ENCODE measurements around the gene MRPL22. TPM values are rescaled to one million over a fixed set of nuclear protein-coding genes. Genes with fewer than 3 reads are reported as not detected.

Gene MRPL22
- total RNA-seq = 10 to 100 TPM; 12.5 to 14.7 TPM
- polyA plus RNA-seq = 10 to 100 TPM; 27.1 to 57.3 TPM

- H3K36me3 ChIP-seq (ENCODE audit: control insufficient read depth in 4 of 4, insufficient read depth in 3 of 4, low read depth in 1 of 4, low read length in 3 of 4) = no peaks in the 10 kb centered on the region
- peaks cover 2 to 37% (median 29%) of the 10 kb centered on the region in 4 donors for H3K4me1 ChIP-seq (ENCODE audit: control insufficient read depth in 4 of 4, insufficient read depth in 4 of 4, low read length in 3 of 4)
- peak within 1 kb of the TSS; percentile 61 to 69 for H3K27ac ChIP-seq (ENCODE audit: low read depth in 1 of 2, low read length in 2 of 2)
- peak; percentile 95 for DNase-seq (ENCODE audit: low spot score)
- peak within 1 kb of the TSS; percentile 78 to 99 (median 84) for H3K4me3 ChIP-seq (ENCODE audit: low read depth in 1 of 3, low read length in 3 of 3)
- H3K9me3 ChIP-seq (ENCODE audit: control insufficient read depth in 4 of 4, low read length in 3 of 4) = no peaks in the 10 kb centered on the region
- whole genome bisulfite sequencing = 1% methylated on average over 40 of the region's 40 CpGs
- H3K27me3 ChIP-seq (ENCODE audit: control insufficient read depth in 4 of 4, insufficient read depth in 4 of 4, low read length in 3 of 4) = no peaks in the 10 kb centered on the region
- H3K9ac ChIP-seq (ENCODE audit: low read depth in 1 of 2, low read length in 2 of 2) = peak within 1 kb of the TSS; percentile 78 to 99
- TF ChIP-seq ZBTB33 (IDR thresholded peaks at IDR 0.05) (peak; percentile 93), GABPA (IDR thresholded peaks at IDR 0.05 in 1 of 2, conservative IDR thresholded peaks at IDR 0.05 in 1 of 2) (peak in 1 of 2 donors; percentile 84), ATF3 (IDR thresholded peaks at IDR 0.05) (no peak), REST (IDR thresholded peaks at IDR 0.05) (peak; percentile 43), JUND (IDR thresholded peaks at IDR 0.05) (no peak), SP1 (IDR thresholded peaks at IDR 0.05) (peak; percentile 54), EGR1 (IDR thresholded peaks at IDR 0.05; ENCODE audit: low read depth in 2 of 2) (no peak), HNF4A (conservative IDR thresholded peaks at IDR 0.05) (peak in 1 of 2 donors; percentile 12), RXRA (IDR thresholded peaks at IDR 0.05) (peak in 1 of 2 donors; percentile 46), YY1 (IDR thresholded peaks at IDR 0.05) (peak; percentile 99), TAF1 (conservative IDR thresholded peaks at IDR 0.05) (peak; percentile 56), NR2F2 (IDR thresholded peaks at IDR 0.05) (no peak), CTCF (IDR thresholded peaks at IDR 0.05; ENCODE audit: low read depth, low read length, missing input control) (peak; percentile 33), HNF4G (IDR thresholded peaks at IDR 0.05) (no peak), RAD21 (IDR thresholded peaks at IDR 0.05) (peak in 1 of 2 donors; percentile 17), FOXA2 (IDR thresholded peaks at IDR 0.05) (no peak), MAX (IDR thresholded peaks at IDR 0.05) (peak; percentile 53), FOXA1 (IDR thresholded peaks at IDR 0.05) (no peak)
These were observed at the start of gene MRPL22 for GRCh38 chr5:154940772-154941620. TSS of gene MRPL22 (plus strand) at chr5:154941073. CDS start at chr5:154941111, 38 bp downstream.

Measured in liver (tissue), 9 donors.